IMR-90 (cell line): ENCODE measurements around the gene WBP11. TPM values are rescaled to one million over a fixed set of nuclear protein-coding genes. Genes with fewer than 3 reads are reported as not detected.
"Not testable (repeated sequence)": the region's sequence is repeated elsewhere in the genome, so short reads cannot be mapped to it uniquely, and the experiment has no call there.

Experiments
- ATAC-seq: fragments of 200-7000 bp; cut with Tn5 transposase; 2 replicates; pipeline ENCODE4 v1.9.1; 2020; ENCODE audit warnings: low read depth, mild to moderate bottlenecking, moderate library complexity
- BruUV-seq: library from RNA; stranded (reverse); fragments of 400-500 nt; replicated peaks from 2 replicates; lab custom pipeline; 2021; lab: Mats Ljungman, UMichigan
- CTCF ChIA-PET: fragments of 300-600 bp; formaldehyde crosslinking; extraction: SDS; loops from one replicate; lab custom pipeline; 2021; ENCODE audit warnings: antibody characterized with exemption; lab: Yijun Ruan, JAX
- POLR2A ChIA-PET: fragments of 300-600 bp; sonication (Branson Sonifier 250); formaldehyde crosslinking; loops from one replicate; lab custom pipeline; 2022; ENCODE audit warnings: antibody characterized with exemption; ENCODE audit not compliant: unreplicated experiment; lab: Charles Lee
- DNase-seq: peaks from one replicate; pipeline ENCODE4 v3.0.0; 2013
- H2AFZ ChIP-seq: replicated peaks from 2 replicates; pipeline ENCODE3; 2013; ENCODE audit warnings: low read length, mild to moderate bottlenecking; ENCODE audit not compliant: poor library complexity
- H2AK5ac ChIP-seq: 2 replicates; pipeline ENCODE4 v1.6.1; 2013; ENCODE audit warnings: low read depth, low read length, inconsistent platforms
- H2AK9ac ChIP-seq: replicated peaks from 2 replicates; pipeline ENCODE3; 2013; ENCODE audit warnings: mild to moderate bottlenecking, low read depth, low read length, moderate library complexity; ENCODE audit not compliant: poor library complexity
- H2BK120ac ChIP-seq: 2 replicates; pipeline ENCODE4 v1.6.1; 2013; ENCODE audit warnings: low read depth, low read length, inconsistent platforms
- H2BK15ac ChIP-seq: 3 replicates; pipeline ENCODE4 v1.6.1; 2013; ENCODE audit warnings: low read depth, low read length, inconsistent platforms
- H2BK20ac ChIP-seq: 2 replicates; pipeline ENCODE4 v1.6.1; 2013; ENCODE audit warnings: low read depth, mild to moderate bottlenecking, inconsistent platforms, low read length, moderate library complexity
- H2BK5ac ChIP-seq: 2 replicates; pipeline ENCODE4 v1.6.1; 2013; ENCODE audit warnings: mild to moderate bottlenecking, low read depth, low read length, inconsistent platforms; ENCODE audit not compliant: poor library complexity, severe bottlenecking
- H3K14ac ChIP-seq: replicated peaks from 2 replicates; pipeline ENCODE4 v1.6.1; 2013; ENCODE audit warnings: low read depth, low read length, inconsistent platforms
- H3K18ac ChIP-seq: 2 replicates; pipeline ENCODE4 v1.6.1; 2013; ENCODE audit warnings: low read depth, low read length, control low read depth
- H3K23ac ChIP-seq: 2 replicates; pipeline ENCODE4 v1.6.1; 2013; ENCODE audit warnings: low read depth, low read length, inconsistent platforms
- H3K27ac ChIP-seq: 2 replicates; pipeline ENCODE4 v1.5.1; 2013; ENCODE audit warnings: mild to moderate bottlenecking, control low read depth, low read length; ENCODE audit not compliant: insufficient read depth
- H3K27me3 ChIP-seq: 2 replicates; pipeline ENCODE4 v1.6.1; 2013; ENCODE audit warnings: low read length; ENCODE audit not compliant: control insufficient read depth, insufficient read depth
- H3K36me3 ChIP-seq: 2 replicates; pipeline ENCODE4 v1.6.1; 2013; ENCODE audit warnings: low read length, mixed read lengths; ENCODE audit not compliant: control insufficient read depth, insufficient read depth
- H3K4ac ChIP-seq: 2 replicates; pipeline ENCODE4 v1.6.1; 2013; ENCODE audit warnings: low read depth, low read length, inconsistent platforms
- H3K4me1 ChIP-seq: 2 replicates; pipeline ENCODE4 v1.6.1; 2013; ENCODE audit warnings: low read length, mixed read lengths; ENCODE audit not compliant: control insufficient read depth, insufficient read depth
- H3K4me2 ChIP-seq: 2 replicates; pipeline ENCODE4 v1.6.1; 2013; ENCODE audit warnings: low read depth, mild to moderate bottlenecking, control low read depth, low read length, moderate library complexity
- H3K4me3 ChIP-seq: 2 replicates; pipeline ENCODE4 v1.5.1; 2013; ENCODE audit warnings: low read depth, mild to moderate bottlenecking, control low read depth, low read length, moderate library complexity; ENCODE audit not compliant: insufficient read depth
- H3K56ac ChIP-seq: 2 replicates; pipeline ENCODE4 v1.6.1; 2013; ENCODE audit warnings: low read length, inconsistent platforms; ENCODE audit not compliant: insufficient read depth; ENCODE audit errors: extremely low read depth
- H3K79me1 ChIP-seq, 2 experiments: 2 replicates each; pipeline ENCODE4 v1.6.1; 2013; ENCODE audit warnings: low read length in 2 of 2, inconsistent platforms in 1 of 2, low read depth in 1 of 2
- H3K9ac ChIP-seq: 2 replicates; pipeline ENCODE4 v1.6.1; 2013; ENCODE audit warnings: low read depth, low read length, control low read depth
- H3K9me1 ChIP-seq: 2 replicates; pipeline ENCODE4 v1.6.1; 2013; ENCODE audit warnings: low read length, inconsistent platforms; ENCODE audit not compliant: insufficient read depth
- H3K9me3 ChIP-seq: 2 replicates; pipeline ENCODE4 v1.6.1; 2013; ENCODE audit warnings: low read length; ENCODE audit not compliant: control insufficient read depth, insufficient read depth
- H4K20me1 ChIP-seq: 2 replicates; pipeline ENCODE4 v1.6.1; 2013; ENCODE audit warnings: low read length, inconsistent platforms; ENCODE audit not compliant: insufficient read depth
- H4K5ac ChIP-seq: 2 replicates; pipeline ENCODE4 v1.6.1; 2013; ENCODE audit warnings: mild to moderate bottlenecking, low read depth, low read length, control low read depth
- H4K8ac ChIP-seq, 2 experiments: 2 replicates each; pipeline ENCODE4 v1.6.1; 2013; ENCODE audit warnings: low read depth in 2 of 2, low read length in 2 of 2, control low read depth in 1 of 2, inconsistent platforms in 1 of 2
- H4K91ac ChIP-seq: 2 replicates; pipeline ENCODE4 v1.6.1; 2013; ENCODE audit warnings: low read depth, low read length, inconsistent platforms; ENCODE audit not compliant: insufficient read depth
- WGBS, 2 experiments: methylation state at CpG; one replicate each; pipeline versions ENCODE4 v1.1.5 to v1.1.7; 2013; ENCODE audit warnings: missing lambda C conversion rate in 2 of 2; ENCODE audit not compliant: insufficient read length in 1 of 2; ENCODE audit errors: extremely low coverage in 2 of 2; 5-methylcytosine and 5-hydroxymethylcytosine counted together
- dilution Hi-C: fragments of 300-500 bp; cut with HindIII; formaldehyde crosslinking; loops from one replicate; pipeline ENCODE4 v1.14.3; 2018; ENCODE audit warnings: low sequenced_read_pairs; ENCODE audit not compliant: unreplicated experiment
- in situ Hi-C: fragments of 300-500 bp; cut with MboI; formaldehyde crosslinking; loops from 3 replicates; pipeline ENCODE4 v1.14.3; 2019; ENCODE audit warnings: low sequenced_read_pairs, inconsistent platforms, mixed read lengths
- intact Hi-C: fragments of 100-400 bp; cut with micrococcal nuclease; formaldehyde crosslinking; loops from 2 replicates; pipeline ENCODE4 v1.10.0; 2022
- polyA plus RNA-seq, 3 experiments: library from polyadenylated mRNA; depleted of rRNA; stranded (reverse); fragments of >200 nt; gene quantifications; 2 replicates each; pipeline ENCODE4 v1.2.3, GENCODE V29; 2012; ENCODE audit warnings: low replicate concordance in 1 of 3
- total RNA-seq: library from RNA; depleted of rRNA; stranded (reverse); fragments of >200 nt; gene quantifications from 2 replicates; pipeline ENCODE4 v1.2.3, GENCODE V29; 2012

Gene WBP11
- total and polyA plus RNA-seq, 2 of the 4 experiments (the other 2 are of a cell fraction): 2.5 to 18.3 TPM

- ATAC-seq, H3K9ac ChIP-seq, dilution Hi-C loops, H3K4me1 ChIP-seq, H4K20me1 ChIP-seq, H2BK5ac ChIP-seq, H3K9me3 ChIP-seq, H3K14ac ChIP-seq, H2BK20ac ChIP-seq, H2BK120ac ChIP-seq, DNase-seq, in situ Hi-C loops, H2BK15ac ChIP-seq, H4K8ac ChIP-seq, H4K5ac ChIP-seq, BruUV-seq, H3K4me3 ChIP-seq, H2AK9ac ChIP-seq, H3K36me3 ChIP-seq, H3K56ac ChIP-seq, CTCF ChIA-PET, H3K27ac ChIP-seq, H3K9me1 ChIP-seq, H3K27me3 ChIP-seq, H3K18ac ChIP-seq, H2AFZ ChIP-seq, intact Hi-C loops, H4K91ac ChIP-seq, H3K4ac ChIP-seq, H3K23ac ChIP-seq, H2AK5ac ChIP-seq, POLR2A ChIA-PET, H3K79me1 ChIP-seq, H3K4me2 ChIP-seq: not testable (repeated sequence)
- 95% methylated on average over 2 of the region's 6 CpGs; no CpG with 5 or more reads in 1 of the 2 experiments for WGBS, 2 experiments
Observed at GRCh38 chr12:14759711-14760280, 43.5 kb downstream of the WBP11 start.
